H1 (cell line): ENCODE data around the gene CDH2. TPM values are rescaled to one million over a fixed set of nuclear protein-coding genes. Genes with fewer than 3 reads are reported as not detected.

ENCODE experiments used
- POLR2AphosphoS5 ChIP-seq: IDR thresholded peaks from 2 replicates; pipeline ENCODE4 v1.6.1; 2011; ENCODE audit warnings: low read depth, low read length
- SIRT6 ChIP-seq: IDR thresholded peaks from one replicate; pipeline ENCODE4 v1.7.1; 2012; ENCODE audit warnings: low read length, inconsistent platforms
- polyA plus RNA-seq, 7 experiments: library from polyadenylated mRNA; depleted of rRNA in 3 of 7; stranded (reverse) in 5 of 7; unstranded in 2 of 7; fragments of >200 nt in 5 of 7; fragments of 200-250 nt in 2 of 7; gene quantifications; 1 replicate in 5 of 7; 2 replicates in 1 of 7; 4 replicates in 1 of 7; pipeline versions ENCODE4 v1.2.1 to v1.2.3, GENCODE V29; 2011 to 2013; ENCODE audit warnings: missing spikeins in 2 of 7, mixed read lengths in 2 of 7
- total RNA-seq: library from RNA; stranded (reverse); fragmentation: NEBNext Ultra II Directional; extraction: Animal tissue kit (Norgen Biotek cat#: 25700); gene quantifications from 2 replicates; pipeline ENCODE4 v1.2.1, GENCODE V29; 2021
- TF ChIP-seq, protein P1 (sequence below): fragments of 300-600 bp; sonication (generic); IDR thresholded peaks from 2 replicates; pipeline ENCODE4 v1.7.1; 2012; ENCODE audit warnings: low read length, moderate library complexity, mild to moderate bottlenecking, inconsistent platforms; ENCODE audit not compliant: insufficient replicate concordance
- TF ChIP-seq, protein P2 (sequence below): IDR thresholded peaks from 2 replicates; pipeline ENCODE4 v1.6.1; 2011; ENCODE audit warnings: low read depth, mild to moderate bottlenecking, low read length; ENCODE audit not compliant: insufficient read depth

CDH2 gene
- total and polyA plus RNA-seq, 2 of the 8 experiments (the other 6 are each of a cell fraction or from before 2014, with no cell fraction given): 15.0 to 56.5 TPM

DNA sequence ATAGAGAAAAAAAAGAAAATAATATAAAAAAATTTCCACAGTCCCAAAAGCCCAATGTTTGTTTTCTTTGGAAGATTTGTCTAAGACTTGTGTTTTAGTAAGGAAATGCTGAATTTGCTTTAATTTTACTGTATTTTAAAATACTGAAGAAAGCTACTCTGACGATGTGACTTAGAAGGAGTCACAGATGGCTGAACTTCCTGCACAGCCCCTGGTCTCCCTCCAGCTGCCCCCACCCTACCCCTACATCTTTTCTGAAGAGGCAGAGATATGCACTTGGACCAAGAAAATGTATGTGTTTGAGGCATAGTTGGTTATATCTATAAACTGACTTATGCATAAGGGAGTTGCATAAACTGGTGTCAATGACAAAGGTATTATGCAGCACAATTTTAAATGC lies 172.3 kb downstream of the CDH2 start (continued):
- TF ChIP-seq, protein P1, sequence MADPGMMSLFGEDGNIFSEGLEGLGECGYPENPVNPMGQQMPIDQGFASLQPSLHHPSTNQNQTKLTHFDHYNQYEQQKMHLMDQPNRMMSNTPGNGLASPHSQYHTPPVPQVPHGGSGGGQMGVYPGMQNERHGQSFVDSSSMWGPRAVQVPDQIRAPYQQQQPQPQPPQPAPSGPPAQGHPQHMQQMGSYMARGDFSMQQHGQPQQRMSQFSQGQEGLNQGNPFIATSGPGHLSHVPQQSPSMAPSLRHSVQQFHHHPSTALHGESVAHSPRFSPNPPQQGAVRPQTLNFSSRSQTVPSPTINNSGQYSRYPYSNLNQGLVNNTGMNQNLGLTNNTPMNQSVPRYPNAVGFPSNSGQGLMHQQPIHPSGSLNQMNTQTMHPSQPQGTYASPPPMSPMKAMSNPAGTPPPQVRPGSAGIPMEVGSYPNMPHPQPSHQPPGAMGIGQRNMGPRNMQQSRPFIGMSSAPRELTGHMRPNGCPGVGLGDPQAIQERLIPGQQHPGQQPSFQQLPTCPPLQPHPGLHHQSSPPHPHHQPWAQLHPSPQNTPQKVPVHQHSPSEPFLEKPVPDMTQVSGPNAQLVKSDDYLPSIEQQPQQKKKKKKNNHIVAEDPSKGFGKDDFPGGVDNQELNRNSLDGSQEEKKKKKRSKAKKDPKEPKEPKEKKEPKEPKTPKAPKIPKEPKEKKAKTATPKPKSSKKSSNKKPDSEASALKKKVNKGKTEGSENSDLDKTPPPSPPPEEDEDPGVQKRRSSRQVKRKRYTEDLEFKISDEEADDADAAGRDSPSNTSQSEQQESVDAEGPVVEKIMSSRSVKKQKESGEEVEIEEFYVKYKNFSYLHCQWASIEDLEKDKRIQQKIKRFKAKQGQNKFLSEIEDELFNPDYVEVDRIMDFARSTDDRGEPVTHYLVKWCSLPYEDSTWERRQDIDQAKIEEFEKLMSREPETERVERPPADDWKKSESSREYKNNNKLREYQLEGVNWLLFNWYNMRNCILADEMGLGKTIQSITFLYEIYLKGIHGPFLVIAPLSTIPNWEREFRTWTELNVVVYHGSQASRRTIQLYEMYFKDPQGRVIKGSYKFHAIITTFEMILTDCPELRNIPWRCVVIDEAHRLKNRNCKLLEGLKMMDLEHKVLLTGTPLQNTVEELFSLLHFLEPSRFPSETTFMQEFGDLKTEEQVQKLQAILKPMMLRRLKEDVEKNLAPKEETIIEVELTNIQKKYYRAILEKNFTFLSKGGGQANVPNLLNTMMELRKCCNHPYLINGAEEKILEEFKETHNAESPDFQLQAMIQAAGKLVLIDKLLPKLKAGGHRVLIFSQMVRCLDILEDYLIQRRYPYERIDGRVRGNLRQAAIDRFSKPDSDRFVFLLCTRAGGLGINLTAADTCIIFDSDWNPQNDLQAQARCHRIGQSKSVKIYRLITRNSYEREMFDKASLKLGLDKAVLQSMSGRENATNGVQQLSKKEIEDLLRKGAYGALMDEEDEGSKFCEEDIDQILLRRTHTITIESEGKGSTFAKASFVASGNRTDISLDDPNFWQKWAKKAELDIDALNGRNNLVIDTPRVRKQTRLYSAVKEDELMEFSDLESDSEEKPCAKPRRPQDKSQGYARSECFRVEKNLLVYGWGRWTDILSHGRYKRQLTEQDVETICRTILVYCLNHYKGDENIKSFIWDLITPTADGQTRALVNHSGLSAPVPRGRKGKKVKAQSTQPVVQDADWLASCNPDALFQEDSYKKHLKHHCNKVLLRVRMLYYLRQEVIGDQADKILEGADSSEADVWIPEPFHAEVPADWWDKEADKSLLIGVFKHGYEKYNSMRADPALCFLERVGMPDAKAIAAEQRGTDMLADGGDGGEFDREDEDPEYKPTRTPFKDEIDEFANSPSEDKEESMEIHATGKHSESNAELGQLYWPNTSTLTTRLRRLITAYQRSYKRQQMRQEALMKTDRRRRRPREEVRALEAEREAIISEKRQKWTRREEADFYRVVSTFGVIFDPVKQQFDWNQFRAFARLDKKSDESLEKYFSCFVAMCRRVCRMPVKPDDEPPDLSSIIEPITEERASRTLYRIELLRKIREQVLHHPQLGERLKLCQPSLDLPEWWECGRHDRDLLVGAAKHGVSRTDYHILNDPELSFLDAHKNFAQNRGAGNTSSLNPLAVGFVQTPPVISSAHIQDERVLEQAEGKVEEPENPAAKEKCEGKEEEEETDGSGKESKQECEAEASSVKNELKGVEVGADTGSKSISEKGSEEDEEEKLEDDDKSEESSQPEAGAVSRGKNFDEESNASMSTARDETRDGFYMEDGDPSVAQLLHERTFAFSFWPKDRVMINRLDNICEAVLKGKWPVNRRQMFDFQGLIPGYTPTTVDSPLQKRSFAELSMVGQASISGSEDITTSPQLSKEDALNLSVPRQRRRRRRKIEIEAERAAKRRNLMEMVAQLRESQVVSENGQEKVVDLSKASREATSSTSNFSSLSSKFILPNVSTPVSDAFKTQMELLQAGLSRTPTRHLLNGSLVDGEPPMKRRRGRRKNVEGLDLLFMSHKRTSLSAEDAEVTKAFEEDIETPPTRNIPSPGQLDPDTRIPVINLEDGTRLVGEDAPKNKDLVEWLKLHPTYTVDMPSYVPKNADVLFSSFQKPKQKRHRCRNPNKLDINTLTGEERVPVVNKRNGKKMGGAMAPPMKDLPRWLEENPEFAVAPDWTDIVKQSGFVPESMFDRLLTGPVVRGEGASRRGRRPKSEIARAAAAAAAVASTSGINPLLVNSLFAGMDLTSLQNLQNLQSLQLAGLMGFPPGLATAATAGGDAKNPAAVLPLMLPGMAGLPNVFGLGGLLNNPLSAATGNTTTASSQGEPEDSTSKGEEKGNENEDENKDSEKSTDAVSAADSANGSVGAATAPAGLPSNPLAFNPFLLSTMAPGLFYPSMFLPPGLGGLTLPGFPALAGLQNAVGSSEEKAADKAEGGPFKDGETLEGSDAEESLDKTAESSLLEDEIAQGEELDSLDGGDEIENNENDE: no peak
- no peak for TF ChIP-seq POLR2AphosphoS5
- TF ChIP-seq, protein P2, sequence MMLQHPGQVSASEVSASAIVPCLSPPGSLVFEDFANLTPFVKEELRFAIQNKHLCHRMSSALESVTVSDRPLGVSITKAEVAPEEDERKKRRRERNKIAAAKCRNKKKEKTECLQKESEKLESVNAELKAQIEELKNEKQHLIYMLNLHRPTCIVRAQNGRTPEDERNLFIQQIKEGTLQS: no peak
- TF ChIP-seq SIRT6: no peak
